ENCODE results near the gene ENOX1.

DNA sequence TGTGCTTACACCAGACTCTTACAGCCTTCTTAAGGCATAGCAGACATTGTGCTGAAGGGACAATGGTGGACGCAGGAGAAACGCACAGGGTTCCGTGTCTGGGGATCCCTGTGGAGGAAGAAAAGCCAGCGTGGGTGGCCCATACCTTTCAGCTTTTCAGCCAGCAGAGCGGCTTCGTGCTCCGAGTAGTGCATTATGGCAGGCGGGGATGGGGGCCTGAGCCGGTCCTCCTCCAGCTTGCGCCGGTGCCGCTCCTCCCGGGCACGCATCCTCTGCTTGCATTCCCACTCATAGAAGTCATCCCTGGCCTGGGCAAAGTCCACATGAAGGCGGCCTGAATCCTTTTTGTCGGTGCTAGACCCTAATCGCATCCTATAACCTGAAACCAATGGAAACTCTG is 431.0 kb downstream of the ENOX1 start:
- TF ChIP-seq, protein P1, sequence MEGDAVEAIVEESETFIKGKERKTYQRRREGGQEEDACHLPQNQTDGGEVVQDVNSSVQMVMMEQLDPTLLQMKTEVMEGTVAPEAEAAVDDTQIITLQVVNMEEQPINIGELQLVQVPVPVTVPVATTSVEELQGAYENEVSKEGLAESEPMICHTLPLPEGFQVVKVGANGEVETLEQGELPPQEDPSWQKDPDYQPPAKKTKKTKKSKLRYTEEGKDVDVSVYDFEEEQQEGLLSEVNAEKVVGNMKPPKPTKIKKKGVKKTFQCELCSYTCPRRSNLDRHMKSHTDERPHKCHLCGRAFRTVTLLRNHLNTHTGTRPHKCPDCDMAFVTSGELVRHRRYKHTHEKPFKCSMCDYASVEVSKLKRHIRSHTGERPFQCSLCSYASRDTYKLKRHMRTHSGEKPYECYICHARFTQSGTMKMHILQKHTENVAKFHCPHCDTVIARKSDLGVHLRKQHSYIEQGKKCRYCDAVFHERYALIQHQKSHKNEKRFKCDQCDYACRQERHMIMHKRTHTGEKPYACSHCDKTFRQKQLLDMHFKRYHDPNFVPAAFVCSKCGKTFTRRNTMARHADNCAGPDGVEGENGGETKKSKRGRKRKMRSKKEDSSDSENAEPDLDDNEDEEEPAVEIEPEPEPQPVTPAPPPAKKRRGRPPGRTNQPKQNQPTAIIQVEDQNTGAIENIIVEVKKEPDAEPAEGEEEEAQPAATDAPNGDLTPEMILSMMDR (IDR thresholded peaks at IDR 0.05; ENCODE audit: control extremely low read depth in 1 of 3, insufficient read depth in 1 of 3, low read depth in 1 of 3, low read length in 3 of 3): no peak
- TF ChIP-seq CEBPB (IDR thresholded peaks at IDR 0.05; ENCODE audit: low read depth, low read length) (no peak), POLR2A (IDR thresholded peaks at IDR 0.05; ENCODE audit: control extremely low read depth in 1 of 2, low read depth in 2 of 2, low read length in 2 of 2) (no peak), ZNF274 (IDR thresholded peaks at IDR 0.05; ENCODE audit: borderline replicate concordance, extremely low read depth, low read length) (no peak), EP300 (IDR thresholded peaks at IDR 0.05; ENCODE audit: borderline replicate concordance in 1 of 2, low read depth in 2 of 2, low read length in 2 of 2) (no peak), YY1 (IDR thresholded peaks at IDR 0.05; ENCODE audit: low read depth, low read length) (no peak), TCF12 (IDR thresholded peaks at IDR 0.05; ENCODE audit: low read depth, low read length) (no peak), HDAC2 (IDR thresholded peaks at IDR 0.05; ENCODE audit: borderline replicate concordance in 1 of 2, low read depth in 2 of 2, low read length in 2 of 2) (no peak), RFX5 (IDR thresholded peaks at IDR 0.05; ENCODE audit: borderline replicate concordance, low read depth, low read length) (no peak), EZH2 (IDR thresholded peaks at IDR 0.05; ENCODE audit: low read depth, low read length, severe bottlenecking) (no peak), RBBP5 (IDR thresholded peaks at IDR 0.05; ENCODE audit: borderline replicate concordance, low read depth, low read length) (no peak), RNF2 (IDR thresholded peaks at IDR 0.05; ENCODE audit: borderline replicate concordance, low read depth, low read length, missing control alignments, poor library complexity, severe bottlenecking) (no peak), TAF7 (optimal IDR thresholded peaks at IDR 0.05; ENCODE audit: borderline replicate concordance, low read depth, low read length) (no peak), RXRA (IDR thresholded peaks at IDR 0.05; ENCODE audit: insufficient read depth, low read depth, low read length) (no peak)

All from H1 (cell line).